Tibial nerve (tissue), 4 donors: ENCODE data around the gene RAE1. TPM values are rescaled to one million over a fixed set of nuclear protein-coding genes. Genes with fewer than 3 reads are reported as not detected.

Experiments
- DNase-seq, 2 donors: peaks; one replicate each; pipeline ENCODE4 v3.0.0-alpha.2; 2019; ENCODE audit warnings: low spot score in 2 of 2
- H3K27ac ChIP-seq, 4 donors: fragments of 200-600 bp; sonication (generic) in 3 of 4; one replicate each; pipeline ENCODE4 v1.5.1; 2017 to 2019; ENCODE audit warnings: mild to moderate bottlenecking in 1 of 4
- H3K27me3 ChIP-seq, 2 donors: fragments of 200-600 bp; sonication (generic) in 1 of 2; one replicate each; pipeline versions ENCODE4 v1.5.1 to v1.6.0; 2017 to 2019
- H3K36me3 ChIP-seq, 3 donors: fragments of 200-600 bp; sonication (generic); one replicate each; pipeline ENCODE4 v1.5.1; 2018 to 2019
- H3K4me1 ChIP-seq, 4 donors: fragments of 200-600 bp; sonication (generic) in 3 of 4; one replicate each; pipeline ENCODE4 v1.5.1; 2017 to 2019
- H3K4me3 ChIP-seq, 4 donors: fragments of 200-600 bp; sonication (generic) in 3 of 4; one replicate each; pipeline ENCODE4 v1.5.1; 2017 to 2019; ENCODE audit warnings: mild to moderate bottlenecking in 1 of 4, moderate library complexity in 1 of 4
- H3K9me3 ChIP-seq, 4 donors: fragments of 200-600 bp; sonication (generic) in 3 of 4; one replicate each; pipeline ENCODE4 v1.5.1; 2017 to 2019
- CTCF ChIP-seq, 5 experiments: fragments of 200-600 bp in 3 of 5; fragments of 450-650 bp in 2 of 5; sonication (generic) in 3 of 5; IDR thresholded peaks; one replicate each; pipeline ENCODE4 v1.5.1; 2016 to 2019; ENCODE audit warnings: antibody characterized with exemption in 5 of 5, mild to moderate bottlenecking in 3 of 5, moderate library complexity in 2 of 5
- EP300 ChIP-seq, 2 donors: sonication (generic); formaldehyde crosslinking; IDR thresholded peaks; one replicate each; pipeline ENCODE4 v1.6.1; 2017; ENCODE audit warnings: antibody characterized with exemption in 2 of 2, mild to moderate bottlenecking in 1 of 2
- POLR2A ChIP-seq, 2 donors: fragments of 450-650 bp; IDR thresholded peaks; one replicate each; pipeline ENCODE4 v1.6.1; 2017; ENCODE audit warnings: antibody characterized with exemption in 2 of 2, mild to moderate bottlenecking in 2 of 2, moderate library complexity in 2 of 2
- WGBS, 2 donors: methylation state at CpG; one replicate each; pipeline ENCODE4 v1.1.5; 2018; 5-methylcytosine and 5-hydroxymethylcytosine counted together
- total RNA-seq, 4 donors: library from RNA; depleted of rRNA; stranded (reverse); fragments of >200 nt; gene quantifications; one replicate each; pipeline ENCODE4 v1.1.0, GENCODE V29; 2016

RAE1 gene
- total RNA-seq, 4 donors from 2014 or later: 12.6 to 20.9 (median 19.0) TPM

GRCh38 chr20:57371363-57371762 is 20.3 kb downstream of the RAE1 start:
- no peak overlapping the region for H3K27ac ChIP-seq
- H3K36me3 ChIP-seq: peaks cover 3 to 100% (median 39%) of the 10 kb centered on the region in 3 donors
- 85 to 92% methylated on average over 4 of the region's 4 CpGs for WGBS, 2 donors
- H3K9me3 ChIP-seq: no peaks in the 10 kb centered on the region
- peaks cover 0 to 5% (median 0%) of the 10 kb centered on the region in 4 donors for H3K4me1 ChIP-seq
- DNase-seq: no peak
- H3K4me3 ChIP-seq: no peak overlapping the region
- H3K27me3 ChIP-seq: no peaks in the 10 kb centered on the region
- TF ChIP-seq EP300 (IDR thresholded peaks at IDR 0.05) (no peak), CTCF (IDR thresholded peaks at IDR 0.05) (no peak), POLR2A (IDR thresholded peaks at IDR 0.05) (no peak)

GRCh38 chr20:57372157-57372556 is 21.1 kb downstream of the RAE1 start:
- TF ChIP-seq EP300 (IDR thresholded peaks at IDR 0.05) (no peak), CTCF (IDR thresholded peaks at IDR 0.05) (no peak)
- Histone ChIP-seq H3K9me3 (no peaks in the 10 kb centered on the region), H3K4me1 (peaks cover 0 to 5% (median 0%) of the 10 kb centered on the region in 4 donors), H3K36me3 (peaks cover 3 to 100% (median 37%) of the 10 kb centered on the region in 3 donors), H3K27me3 (no peaks in the 10 kb centered on the region), H3K4me3 (no peak overlapping the region), H3K27ac (no peak overlapping the region)
- DNase-seq: no peak
- WGBS, 2 donors: 82 to 88% methylated on average over 9 of the region's 9 CpGs

GRCh38 chr20:57372581-57373350 is 21.7 kb downstream of the RAE1 start:
- peaks cover 0 to 5% (median 0%) of the 10 kb centered on the region in 4 donors for H3K4me1 ChIP-seq
- H3K4me3 ChIP-seq: no peak overlapping the region
- 83 to 88% methylated on average over 24 to 25 of the region's 25 CpGs for WGBS, 2 donors
- H3K9me3 ChIP-seq: no peaks in the 10 kb centered on the region
- TF ChIP-seq EP300 (IDR thresholded peaks at IDR 0.05) (no peak), CTCF (IDR thresholded peaks at IDR 0.05) (no peak), POLR2A (IDR thresholded peaks at IDR 0.05) (no peak)
- no peak for DNase-seq
- H3K27me3 ChIP-seq: no peaks in the 10 kb centered on the region
- H3K36me3 ChIP-seq: peaks cover 3 to 100% (median 39%) of the 10 kb centered on the region in 3 donors
- H3K27ac ChIP-seq: no peak overlapping the region

- TF ChIP-seq POLR2A (IDR thresholded peaks at IDR 0.05) (no peak), EP300 (IDR thresholded peaks at IDR 0.05) (no peak), CTCF (IDR thresholded peaks at IDR 0.05) (no peak)
- peaks cover 0 to 5% (median 0%) of the 10 kb centered on the region in 4 donors for H3K4me1 ChIP-seq
- peaks cover 2 to 100% (median 40%) of the 10 kb centered on the region in 3 donors for H3K36me3 ChIP-seq
- no peaks in the 10 kb centered on the region for H3K9me3 ChIP-seq
- 79 to 81% methylated on average over 12 of the region's 12 CpGs for WGBS, 2 donors
- DNase-seq: no peak
- no peaks in the 10 kb centered on the region for H3K27me3 ChIP-seq
- H3K27ac ChIP-seq: peak overlapping the region in 3 of 4 donors; percentile 3 to 48 (median 29)
- H3K4me3 ChIP-seq: no peak overlapping the region
Observed at GRCh38 chr20:57374343-57374930, 23.4 kb downstream of the RAE1 start.
